ENCODE data around the gene LRIG2.

- TF ChIP-seq CTCF (conservative IDR thresholded peaks at IDR 0.05 in 1 of 2, IDR thresholded peaks at IDR 0.05 in 1 of 2; ENCODE audit: low read depth in 1 of 2, low read length in 2 of 2) (no peak), EZH2 (IDR thresholded peaks at IDR 0.05; ENCODE audit: low read length, missing control alignments) (no peak)
These were observed 23.5 kb downstream of the LRIG2 start for GRCh38 chr1:113096493-113096892.
